Calu3 (cell line): Measurements from ENCODE around the gene CDK14. TPM values are rescaled to one million over a fixed set of nuclear protein-coding genes. Genes with fewer than 3 reads are reported as not detected.

Experiments
- BruUV-seq: library from RNA; stranded (reverse); fragments of 400-500 nt; replicated peaks from 2 replicates; lab custom pipeline; 2021; lab: Mats Ljungman, UMichigan
- CTCF ChIA-PET: fragments of 300-600 bp; sonication (Branson Sonifier 250); formaldehyde crosslinking; loops from one replicate; lab custom pipeline; 2022; ENCODE audit warnings: antibody characterized with exemption; lab: Charles Lee
- DNase-seq: peaks from one replicate; pipeline ENCODE4 v3.0.0; 2022
- H3K27ac Mint-ChIP-seq: one replicate; pipeline ENCODE4 v1.8.0; 2022; ENCODE audit warnings: mixed read lengths; ENCODE audit not compliant: unreplicated experiment
- H3K27me3 Mint-ChIP-seq: one replicate; pipeline ENCODE4 v1.8.0; 2022; ENCODE audit warnings: mixed read lengths; ENCODE audit not compliant: unreplicated experiment
- H3K36me3 Mint-ChIP-seq: one replicate; pipeline ENCODE4 v1.8.0; 2022; ENCODE audit warnings: mild to moderate bottlenecking, moderate library complexity, mixed read lengths; ENCODE audit not compliant: insufficient read depth, unreplicated experiment
- H3K4me1 Mint-ChIP-seq: one replicate; pipeline ENCODE4 v1.8.0; 2022; ENCODE audit warnings: mild to moderate bottlenecking, low read depth, mixed read lengths; ENCODE audit not compliant: unreplicated experiment
- H3K4me3 Mint-ChIP-seq: one replicate; pipeline ENCODE4 v1.8.0; 2022; ENCODE audit warnings: mild to moderate bottlenecking, low read depth, moderate library complexity, mixed read lengths; ENCODE audit not compliant: unreplicated experiment
- H3K9me3 Mint-ChIP-seq: one replicate; pipeline ENCODE4 v1.8.0; 2022; ENCODE audit warnings: low read depth, mixed read lengths; ENCODE audit not compliant: unreplicated experiment
- CTCF ChIP-seq: fragments of 200-600 bp; IDR thresholded peaks from one replicate; pipeline ENCODE4 v1.8.0; 2022; ENCODE audit warnings: antibody characterized with exemption; ENCODE audit not compliant: unreplicated experiment
- intact Hi-C: fragments of 100-400 bp; cut with micrococcal nuclease; formaldehyde crosslinking; loops from one replicate; pipeline ENCODE4 v1.10.0; 2022; ENCODE audit not compliant: unreplicated experiment
- total RNA-seq: library from RNA; stranded (reverse); gene quantifications from 2 replicates; pipeline ENCODE4 v1.2.3, GENCODE V29; 2022

The CDK14 gene
- total RNA-seq, 1 experiment from 2014 or later: 29.4 TPM

DNA sequence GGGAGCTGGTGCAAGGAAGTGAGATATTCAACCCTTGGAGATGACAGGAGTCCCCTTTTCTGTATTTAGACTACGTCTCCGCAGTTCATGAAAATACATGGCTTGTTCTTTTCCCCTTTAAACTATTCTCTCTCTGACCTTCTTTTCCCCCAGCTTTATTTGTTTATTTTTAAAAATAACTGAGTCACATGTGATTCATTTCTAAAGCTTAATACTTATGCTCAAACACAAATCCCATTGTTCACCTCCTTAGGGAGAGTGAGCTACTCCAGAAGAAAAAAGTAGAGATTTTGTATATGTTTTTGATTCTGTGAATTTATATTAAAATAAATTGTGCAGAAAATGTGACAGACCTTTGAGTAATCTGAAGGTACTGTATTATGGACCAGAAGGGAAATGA, 632.2 kb downstream of the CDK14 start:
- no peak for TF ChIP-seq CTCF
- no peak overlapping the region for H3K27ac Mint-ChIP-seq

DNA sequence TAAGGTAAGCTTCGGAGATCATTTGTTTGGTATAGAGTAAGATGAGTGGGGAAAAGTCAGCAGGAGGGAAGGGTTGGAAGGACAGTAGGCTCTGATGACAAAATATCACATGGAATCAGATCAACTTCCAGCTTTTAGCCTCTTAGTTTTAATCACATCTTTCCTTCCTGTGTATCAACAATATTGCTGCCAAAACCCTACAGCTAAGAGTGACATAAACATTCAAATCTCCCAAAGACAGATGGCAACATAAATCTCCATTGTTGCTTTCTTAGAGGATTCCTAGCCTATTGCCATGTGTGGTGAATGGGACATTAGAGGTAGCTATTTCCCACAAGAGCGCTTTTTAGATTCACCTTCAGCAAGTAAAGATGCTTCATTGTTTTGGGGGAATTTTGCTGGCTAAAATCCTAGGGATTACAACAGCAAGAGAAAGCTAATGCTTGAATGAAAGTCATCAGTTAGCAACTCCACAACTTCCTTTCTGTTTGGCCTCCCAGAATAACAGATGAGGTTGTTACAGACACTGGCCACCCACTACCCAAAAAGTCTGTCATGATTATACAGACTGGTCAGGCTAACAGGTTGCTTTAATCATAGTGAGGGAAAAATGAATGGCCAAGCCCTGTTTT, 632.9 kb downstream of the CDK14 start:
- CTCF ChIA-PET: no interaction called here
- no peak overlapping the region for H3K4me3 Mint-ChIP-seq
- intact Hi-C loops: no loop called here
- H3K9me3 Mint-ChIP-seq: no peaks in the 10 kb centered on the region
- DNase-seq: no peak
- H3K27me3 Mint-ChIP-seq: no peaks in the 10 kb centered on the region
- H3K36me3 Mint-ChIP-seq: no peaks in the 10 kb centered on the region
- no peak for TF ChIP-seq CTCF
- no TSS peak for BruUV-seq
- H3K27ac Mint-ChIP-seq: no peak overlapping the region
- no peaks in the 10 kb centered on the region for H3K4me1 Mint-ChIP-seq

More for the DNA sequence above, 632.2 kb downstream of the CDK14 start:
- H3K36me3 Mint-ChIP-seq: no peaks in the 10 kb centered on the region
- no peak overlapping the region for H3K4me3 Mint-ChIP-seq
- no peak for DNase-seq
- H3K27me3 Mint-ChIP-seq: no peaks in the 10 kb centered on the region
- CTCF ChIA-PET: interaction anchor here (1.0 kb wide), 1 partner anchor 490 kb away, joined by 3 read pairs; no protein-coding TSS in a partner anchor
- H3K4me1 Mint-ChIP-seq: no peaks in the 10 kb centered on the region
- H3K9me3 Mint-ChIP-seq: no peaks in the 10 kb centered on the region
- intact Hi-C loops: no loop called here
- BruUV-seq: no TSS peak

- no peaks in the 10 kb centered on the region for H3K4me1 Mint-ChIP-seq
- H3K27me3 Mint-ChIP-seq: no peaks in the 10 kb centered on the region
- no peaks in the 10 kb centered on the region for H3K9me3 Mint-ChIP-seq
- no peak for TF ChIP-seq CTCF
- H3K36me3 Mint-ChIP-seq: no peaks in the 10 kb centered on the region
- DNase-seq: no peak
- intact Hi-C loops: no loop called here
- CTCF ChIA-PET: no interaction called here
- no TSS peak for BruUV-seq
- H3K27ac Mint-ChIP-seq: no peak overlapping the region
- H3K4me3 Mint-ChIP-seq: no peak overlapping the region
Observed at GRCh38 chr7:91230100-91230499, 634.0 kb downstream of the CDK14 start.

- Mint-ChIP-seq H3K27ac (no peak overlapping the region), H3K4me3 (no peak overlapping the region), H3K27me3 (no peaks in the 10 kb centered on the region), H3K9me3 (no peaks in the 10 kb centered on the region), H3K36me3 (no peaks in the 10 kb centered on the region), H3K4me1 (no peaks in the 10 kb centered on the region)
- TF ChIP-seq CTCF: no peak
- no peak for DNase-seq
- CTCF ChIA-PET: no interaction called here
- intact Hi-C loops: no loop called here
- no TSS peak for BruUV-seq
Observed at GRCh38 chr7:91230503-91230902, 634.4 kb downstream of the CDK14 start.
